ENCODE measurements around the gene NSMCE3. TPM values are rescaled to one million over a fixed set of nuclear protein-coding genes. Genes with fewer than 3 reads are reported as not detected.

The NSMCE3 gene
- polyA plus RNA-seq, 1 donor from 2014 or later = 32.9 TPM

DNA sequence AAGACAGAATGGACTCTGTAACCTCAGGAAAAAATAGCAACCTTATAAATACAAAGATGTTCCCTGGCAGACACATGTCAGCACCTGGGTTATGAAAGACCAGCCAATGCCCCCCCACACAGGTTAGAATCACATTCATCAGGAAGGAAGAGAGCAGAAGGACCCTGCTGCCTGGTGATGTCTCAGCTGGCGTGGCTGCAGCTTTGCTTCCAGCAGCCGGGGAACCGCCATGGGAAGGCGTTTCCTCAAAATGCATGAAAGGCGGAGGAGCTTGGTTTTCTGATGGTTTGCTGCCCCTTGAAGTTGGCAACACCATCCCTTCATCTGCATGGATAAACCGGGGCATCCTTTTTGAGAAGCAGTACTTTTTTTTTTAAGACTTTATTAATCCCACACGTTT, 10.9 kb upstream of the NSMCE3 start:
- Mint-ChIP-seq H3K27me3 (peaks cover 18% of the 10 kb centered on the region), H3K9me3 (peaks cover 2 to 10% (median 8%) of the 10 kb centered on the region in 3 donors), H3K4me1 (no peaks in the 10 kb centered on the region), H3K4me3 (no peak overlapping the region), H3K27ac (no peak overlapping the region), H3K36me3 (peaks cover 2% of the 10 kb centered on the region)

DNA sequence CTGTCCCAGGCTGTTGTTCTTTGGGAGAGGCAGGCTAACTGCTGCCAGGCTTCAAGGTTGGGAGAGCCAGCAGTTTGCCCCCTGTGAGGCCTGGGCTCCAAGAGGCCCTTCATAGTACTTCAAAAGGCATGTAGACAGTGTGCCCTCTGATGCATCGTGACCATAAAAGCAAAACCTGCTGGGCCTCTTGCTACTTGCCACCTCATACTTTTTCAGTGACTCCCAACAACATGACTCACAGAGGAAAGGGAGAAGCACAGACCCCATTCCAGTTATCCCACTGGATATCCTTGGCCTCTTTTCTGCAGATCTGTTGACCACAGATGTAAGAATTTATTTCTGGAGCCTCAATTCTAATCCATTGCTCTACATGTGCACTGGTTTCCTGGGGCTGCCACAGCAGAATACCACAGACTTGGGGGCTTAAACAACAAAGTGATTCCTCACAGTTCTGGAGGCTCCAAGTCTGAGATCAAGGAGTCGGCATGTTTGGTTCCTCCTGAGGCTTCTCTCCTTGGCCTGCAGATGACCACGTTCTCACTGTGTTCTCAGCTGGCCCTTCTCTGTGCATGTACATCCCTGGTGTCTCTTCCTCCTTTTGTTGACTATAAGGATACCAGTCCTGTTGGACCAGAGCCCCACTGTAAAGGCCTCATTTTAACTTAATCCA, 8.9 kb upstream of the NSMCE3 start:
- no peak overlapping the region for H3K27ac Mint-ChIP-seq
- H3K9me3 Mint-ChIP-seq = peaks cover 2 to 10% (median 8%) of the 10 kb centered on the region in 3 donors
- H3K4me3 Mint-ChIP-seq = no peak overlapping the region
- peaks cover 2% of the 10 kb centered on the region for H3K36me3 Mint-ChIP-seq
- no peaks in the 10 kb centered on the region for H3K4me1 Mint-ChIP-seq
- H3K27me3 Mint-ChIP-seq = peaks cover 8% of the 10 kb centered on the region

DNA sequence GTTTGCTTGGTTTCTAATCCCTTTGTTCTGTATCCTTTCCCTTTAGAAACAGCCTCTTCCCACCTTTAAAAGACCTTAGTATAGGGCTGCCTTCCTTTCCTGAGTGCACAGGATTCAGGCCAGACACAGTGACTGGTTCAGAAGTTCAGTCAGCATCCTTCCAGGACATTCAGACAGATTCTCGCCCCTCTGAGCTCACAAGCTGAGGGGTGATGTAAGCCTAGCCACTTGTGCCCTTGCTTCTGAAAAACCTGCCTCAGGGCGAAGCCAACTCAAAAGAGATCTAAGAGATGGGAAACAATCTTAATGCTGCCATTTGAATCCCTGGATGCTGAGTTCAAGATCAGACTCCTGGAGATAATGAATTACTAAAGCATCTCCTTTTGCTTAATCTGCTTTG, 6.7 kb upstream of the NSMCE3 start:
- Mint-ChIP-seq H3K4me1 (peaks cover 0 to 4% (median 2%) of the 10 kb centered on the region in 3 donors), H3K9me3 (peaks cover 0 to 2% (median 0%) of the 10 kb centered on the region in 3 donors), H3K4me3 (no peak overlapping the region)

DNA sequence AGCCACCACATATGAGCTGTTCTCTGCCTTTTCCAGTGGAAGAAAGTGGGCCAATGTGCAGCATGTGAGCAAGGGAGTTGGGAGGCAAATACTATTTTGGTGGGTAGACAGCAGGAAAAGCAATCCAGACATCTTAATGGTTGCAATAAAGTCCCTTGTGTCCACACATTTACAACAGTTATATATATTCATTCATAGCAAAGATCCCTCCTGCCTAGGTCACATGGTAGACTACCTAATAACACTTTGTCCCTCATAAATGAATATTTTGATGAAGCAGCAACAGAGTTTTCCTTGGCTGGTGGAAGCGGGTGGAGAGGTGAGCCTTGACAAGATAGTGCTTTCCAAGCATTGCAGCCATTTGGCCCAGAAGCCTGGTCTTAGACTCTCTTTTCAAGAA, 6.2 kb upstream of the NSMCE3 start:
- Mint-ChIP-seq H3K36me3 (peaks cover 2% of the 10 kb centered on the region), H3K4me1 (peaks cover under 1 to 8% (median 6%) of the 10 kb centered on the region in 3 donors), H3K27ac (peak overlapping the region in 1 of 3 donors; percentile 29), H3K9me3 (no peaks in the 10 kb centered on the region), H3K27me3 (no peaks in the 10 kb centered on the region), H3K4me3 (no peak overlapping the region)

More for the DNA sequence above, 6.7 kb upstream of the NSMCE3 start:
- H3K27me3 Mint-ChIP-seq = no peaks in the 10 kb centered on the region
- peaks cover 2% of the 10 kb centered on the region for H3K36me3 Mint-ChIP-seq
- no peak overlapping the region for H3K27ac Mint-ChIP-seq

DNA sequence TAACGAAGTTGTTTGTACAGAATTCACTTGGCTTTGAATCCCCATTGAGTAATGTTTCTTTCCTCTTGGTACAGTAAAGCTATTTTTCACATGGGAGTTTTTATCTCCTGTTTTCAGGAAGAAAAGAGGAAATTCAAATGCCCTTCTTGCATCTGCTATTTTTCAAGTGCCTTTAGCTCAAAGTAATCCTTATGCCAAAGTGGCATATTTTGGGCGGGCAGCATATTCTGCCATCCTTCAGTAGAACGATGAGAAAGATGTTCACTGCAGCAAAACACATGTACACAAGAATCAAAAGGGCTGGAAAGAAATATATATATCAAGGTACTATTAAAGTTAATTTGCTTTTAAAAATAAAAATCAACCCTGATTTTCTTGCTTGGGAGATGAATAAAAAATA, 5.3 kb upstream of the NSMCE3 start:
- Mint-ChIP-seq H3K9me3 (no peaks in the 10 kb centered on the region), H3K27ac (no peak overlapping the region), H3K4me3 (no peak overlapping the region), H3K27me3 (no peaks in the 10 kb centered on the region), H3K36me3 (peaks cover under 1% of the 10 kb centered on the region), H3K4me1 (peaks cover 10 to 14% (median 12%) of the 10 kb centered on the region in 3 donors)

DNA sequence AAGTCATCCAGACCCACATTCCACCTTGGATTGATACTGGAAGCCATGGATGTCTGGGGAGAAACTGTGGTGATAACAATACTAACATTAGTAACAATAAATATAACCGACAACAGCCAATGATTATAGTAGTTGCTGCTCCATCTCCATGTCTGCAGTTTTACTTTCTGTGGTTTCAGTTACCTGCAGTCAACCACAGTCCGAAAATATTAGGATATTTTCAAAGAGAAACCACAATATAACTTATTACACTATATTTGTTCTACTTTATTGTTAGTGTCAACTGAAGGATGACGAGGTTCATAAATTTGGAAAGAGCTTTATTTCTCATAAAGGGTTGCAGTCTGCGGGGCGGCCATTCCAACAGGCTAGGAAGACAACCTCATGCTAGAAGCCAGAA, 2.6 kb upstream of the NSMCE3 start:
- peak overlapping the region in 1 of 3 donors; percentile 89 for H3K27ac Mint-ChIP-seq

DNA sequence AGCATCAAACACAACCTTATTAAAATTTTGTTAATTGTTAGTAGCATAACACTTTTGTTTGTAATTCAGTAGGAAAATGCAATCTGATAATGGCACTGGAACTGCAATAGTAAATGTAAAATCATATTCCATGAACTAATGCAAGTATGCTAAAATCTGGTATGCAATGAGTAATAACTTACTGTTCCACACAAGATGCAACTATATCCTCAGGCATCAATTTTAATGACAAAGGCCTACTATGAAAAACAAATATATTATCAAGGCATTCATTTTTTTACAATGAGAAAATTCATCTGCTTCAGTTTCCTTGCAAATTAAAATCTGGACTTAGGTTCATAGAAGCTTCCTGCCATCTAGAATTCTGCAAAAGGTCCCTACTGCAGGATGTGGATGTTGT, 1.4 kb upstream of the NSMCE3 start:
- peak overlapping the region in 3 of 4 donors; percentile 89 to 95 (median 93) for H3K4me3 Mint-ChIP-seq
- H3K4me1 Mint-ChIP-seq = peaks cover 28 to 38% (median 35%) of the 10 kb centered on the region in 3 donors
- H3K27me3 Mint-ChIP-seq = no peaks in the 10 kb centered on the region

More for the DNA sequence above, 2.6 kb upstream of the NSMCE3 start:
- H3K9me3 Mint-ChIP-seq = peaks cover 0 to 3% (median 0%) of the 10 kb centered on the region in 3 donors
- H3K4me3 Mint-ChIP-seq = no peak overlapping the region
- H3K36me3 Mint-ChIP-seq = peaks cover 3% of the 10 kb centered on the region
- peaks cover 24 to 30% (median 24%) of the 10 kb centered on the region in 3 donors for H3K4me1 Mint-ChIP-seq
- H3K27me3 Mint-ChIP-seq = no peaks in the 10 kb centered on the region

DNA sequence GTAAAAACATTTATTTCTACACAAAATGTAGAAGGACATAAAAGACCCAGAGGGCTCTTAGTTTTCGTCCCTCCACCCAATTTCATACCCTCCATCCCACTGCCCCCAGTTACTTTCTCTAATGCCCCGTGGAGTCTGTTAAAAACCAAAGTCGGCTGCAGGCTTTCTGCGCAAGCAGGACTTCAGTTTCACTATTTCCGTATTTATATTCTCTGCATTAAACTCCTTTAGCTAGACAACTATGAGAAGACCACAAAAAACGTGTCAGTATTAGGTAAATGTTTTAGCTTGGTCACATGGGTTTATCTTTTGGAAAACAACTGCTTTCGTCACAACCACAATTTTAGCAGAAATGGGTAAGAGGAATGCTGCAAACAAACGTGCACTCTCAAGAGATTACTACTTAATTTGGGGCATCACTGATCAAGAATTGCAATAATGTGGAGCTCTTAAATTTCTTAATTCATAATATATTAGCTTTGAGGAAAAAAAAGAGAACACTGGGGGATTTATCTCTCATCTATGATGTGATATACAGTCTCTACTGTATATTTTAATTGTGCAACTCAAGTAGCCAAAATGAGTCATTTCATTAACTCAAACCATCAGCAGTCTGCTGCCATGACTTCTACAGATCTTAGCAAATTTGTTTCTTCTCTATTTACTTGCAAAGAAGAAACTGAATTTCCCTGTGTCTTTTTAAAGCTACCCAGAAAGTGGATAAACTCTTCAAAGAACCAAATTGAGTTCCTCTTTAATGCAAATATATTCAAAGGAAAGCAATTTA, 740 bp upstream of the NSMCE3 start:
- Mint-ChIP-seq H3K27ac (peak overlapping the region; percentile 89 to 100 (median 92)), H3K4me3 (peak overlapping the region; percentile 89 to 96 (median 94)), H3K4me1 (peaks cover 32 to 42% (median 41%) of the 10 kb centered on the region in 3 donors), H3K9me3 (peaks cover 0 to 4% (median 0%) of the 10 kb centered on the region in 3 donors), H3K27me3 (no peaks in the 10 kb centered on the region), H3K36me3 (peaks cover 11% of the 10 kb centered on the region)

More for the DNA sequence above, 1.4 kb upstream of the NSMCE3 start:
- H3K9me3 Mint-ChIP-seq = peaks cover 0 to 4% (median 0%) of the 10 kb centered on the region in 3 donors
- peaks cover 10% of the 10 kb centered on the region for H3K36me3 Mint-ChIP-seq
- peak overlapping the region; percentile 89 to 100 (median 92) for H3K27ac Mint-ChIP-seq

DNA sequence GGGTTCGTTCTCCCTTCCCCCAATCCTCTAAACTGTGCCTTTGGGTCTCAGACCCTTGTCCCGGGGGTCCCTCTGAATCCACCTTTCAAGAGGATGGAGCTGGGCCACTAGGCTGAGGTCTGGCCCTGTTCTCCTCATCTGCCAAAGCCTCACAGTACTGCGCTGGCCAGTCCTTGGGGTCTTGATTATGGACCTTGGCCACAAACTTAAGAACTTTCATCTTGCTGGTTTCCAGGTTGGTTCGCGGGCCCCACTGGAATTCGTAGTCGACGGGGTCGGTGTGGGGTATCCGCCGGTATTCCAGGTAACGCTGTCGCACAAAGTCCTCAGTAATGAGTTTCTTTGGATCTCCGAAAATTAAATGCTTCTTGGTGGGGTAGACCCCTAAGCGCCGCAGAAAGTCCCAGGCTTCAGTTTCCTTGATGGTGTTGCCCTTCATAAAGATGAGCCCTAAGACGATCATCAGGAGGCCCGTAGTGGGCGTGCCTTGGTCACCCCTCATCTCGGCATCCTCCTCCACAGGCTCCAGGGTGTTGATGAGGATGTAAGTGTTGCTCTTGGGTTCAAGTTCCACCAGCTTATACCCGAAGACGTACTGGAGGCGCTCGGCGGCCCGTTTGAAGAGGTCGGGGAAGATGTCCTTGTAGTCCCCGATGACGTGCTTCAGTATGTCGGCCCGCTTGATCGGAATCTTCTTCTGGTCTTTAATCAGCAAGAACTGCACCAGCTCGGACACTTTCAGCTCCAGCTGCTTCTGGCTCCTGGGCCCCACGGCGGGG, 727 bp downstream of the NSMCE3 start:
- Mint-ChIP-seq H3K27me3 (no peaks in the 10 kb centered on the region), H3K4me1 (peaks cover 32 to 47% (median 42%) of the 10 kb centered on the region in 3 donors), H3K36me3 (peaks cover 11% of the 10 kb centered on the region), H3K9me3 (peaks cover 0 to 4% (median 0%) of the 10 kb centered on the region in 3 donors), H3K27ac (peak overlapping the region; percentile 89 to 95 (median 92)), H3K4me3 (peak overlapping the region; percentile 89 to 100 (median 98))

DNA sequence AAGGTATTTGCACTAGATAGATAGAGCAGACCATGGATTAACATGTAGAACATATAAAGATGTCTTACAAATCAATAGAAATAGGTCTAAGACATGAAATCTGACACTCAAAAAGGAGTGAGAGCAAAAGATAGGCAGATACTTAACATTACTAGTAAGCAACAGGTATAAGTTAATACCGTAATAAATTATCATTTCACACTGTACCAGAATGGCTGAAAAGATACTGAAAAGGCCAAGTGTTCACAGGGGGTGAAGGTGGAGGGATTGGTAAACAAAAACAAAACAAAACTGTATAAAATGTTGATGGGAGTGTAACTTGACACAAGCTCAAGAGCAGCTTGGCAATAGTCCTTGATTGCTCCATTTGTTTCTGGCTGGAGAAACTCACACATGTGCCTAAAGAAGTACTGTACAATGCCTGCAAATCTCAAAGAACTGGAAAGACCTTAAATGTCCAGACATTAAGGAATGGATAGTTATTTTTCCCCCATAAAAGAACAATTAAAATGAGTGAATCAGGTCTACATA, 3.5 kb downstream of the NSMCE3 start:
- no peaks in the 10 kb centered on the region for H3K27me3 Mint-ChIP-seq
- peaks cover 0 to 4% (median 0%) of the 10 kb centered on the region in 3 donors for H3K9me3 Mint-ChIP-seq
- H3K27ac Mint-ChIP-seq = peak overlapping the region in 2 of 3 donors; percentile 7 to 38
- H3K4me1 Mint-ChIP-seq = peaks cover 27 to 47% (median 36%) of the 10 kb centered on the region in 3 donors
- H3K4me3 Mint-ChIP-seq = peak overlapping the region in 3 of 4 donors; percentile 39 to 79 (median 79)
- peaks cover 13% of the 10 kb centered on the region for H3K36me3 Mint-ChIP-seq

DNA sequence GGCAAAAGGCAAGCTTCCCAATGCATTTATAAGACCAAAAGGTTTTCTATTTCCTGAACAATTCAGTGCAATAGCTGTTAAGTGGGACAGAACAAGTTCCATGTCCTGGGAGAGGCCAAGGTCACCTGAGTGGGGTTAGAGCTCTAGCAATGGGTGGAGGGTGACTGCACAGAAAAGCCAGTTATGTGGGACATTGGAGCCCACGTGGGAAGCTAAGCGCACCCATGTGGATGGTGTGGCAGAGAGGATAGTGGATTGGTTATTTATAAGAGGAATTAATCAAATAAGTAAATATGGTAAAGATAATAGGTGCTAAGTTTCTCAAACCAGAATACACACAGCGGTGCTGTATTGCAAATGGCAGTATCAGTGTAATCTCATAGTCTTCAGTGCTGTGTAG, 6.3 kb downstream of the NSMCE3 start:
- Mint-ChIP-seq H3K9me3 (peaks cover 0 to 4% (median 0%) of the 10 kb centered on the region in 3 donors), H3K27ac (no peak overlapping the region), H3K4me1 (peaks cover 11 to 27% (median 19%) of the 10 kb centered on the region in 3 donors), H3K4me3 (no peak overlapping the region), H3K27me3 (no peaks in the 10 kb centered on the region), H3K36me3 (peaks cover 12% of the 10 kb centered on the region)

DNA sequence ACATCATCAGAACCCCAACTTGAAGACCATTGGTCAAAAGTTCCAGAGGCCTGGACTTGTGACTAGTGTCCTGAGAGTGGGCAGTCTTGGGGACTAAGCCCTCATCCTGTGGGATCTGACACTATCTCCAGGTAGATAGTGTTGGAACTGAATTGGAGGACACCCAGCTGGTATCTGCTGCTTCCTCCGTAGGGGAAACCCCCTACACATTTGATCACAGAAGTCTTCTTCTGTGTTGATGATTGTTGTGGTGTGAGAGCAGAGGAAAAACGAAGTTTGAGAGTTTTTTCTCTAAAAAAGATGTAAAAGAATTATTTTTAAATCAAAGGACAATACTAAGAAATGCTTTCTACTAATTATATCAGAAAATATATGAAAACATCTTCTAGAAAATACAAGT, 6.9 kb downstream of the NSMCE3 start:
- H3K4me1 Mint-ChIP-seq = peaks cover 11 to 27% (median 15%) of the 10 kb centered on the region in 3 donors
- H3K9me3 Mint-ChIP-seq = peaks cover 0 to 4% (median 0%) of the 10 kb centered on the region in 3 donors
- no peak overlapping the region for H3K4me3 Mint-ChIP-seq
- peak overlapping the region in 1 of 3 donors; percentile 14 for H3K27ac Mint-ChIP-seq
- H3K36me3 Mint-ChIP-seq = peaks cover 12% of the 10 kb centered on the region
- H3K27me3 Mint-ChIP-seq = no peaks in the 10 kb centered on the region

DNA sequence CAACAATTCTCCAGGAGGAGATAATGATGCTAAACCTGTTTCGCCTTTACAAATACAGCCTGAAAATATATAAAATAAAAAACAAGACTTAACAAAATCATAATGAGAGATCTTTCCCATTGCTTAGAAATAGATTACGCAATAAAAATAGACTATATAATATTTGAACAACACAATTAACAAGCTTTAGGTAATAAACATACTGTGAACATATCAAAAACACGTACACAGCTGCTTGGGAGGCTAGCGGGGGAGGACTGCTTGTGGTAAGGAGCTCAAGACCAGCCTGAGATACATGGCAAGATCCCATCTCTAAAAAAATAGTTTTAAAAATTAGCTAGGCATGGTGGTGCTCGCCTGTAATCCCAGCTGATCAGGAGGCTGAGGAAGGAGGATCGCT, 8.7 kb downstream of the NSMCE3 start:
- no peaks in the 10 kb centered on the region for H3K9me3 Mint-ChIP-seq
- H3K4me3 Mint-ChIP-seq = no peak overlapping the region
- peaks cover 4% of the 10 kb centered on the region for H3K36me3 Mint-ChIP-seq
- peaks cover 2 to 11% (median 3%) of the 10 kb centered on the region in 3 donors for H3K4me1 Mint-ChIP-seq
- no peaks in the 10 kb centered on the region for H3K27me3 Mint-ChIP-seq
- H3K27ac Mint-ChIP-seq = no peak overlapping the region

DNA sequence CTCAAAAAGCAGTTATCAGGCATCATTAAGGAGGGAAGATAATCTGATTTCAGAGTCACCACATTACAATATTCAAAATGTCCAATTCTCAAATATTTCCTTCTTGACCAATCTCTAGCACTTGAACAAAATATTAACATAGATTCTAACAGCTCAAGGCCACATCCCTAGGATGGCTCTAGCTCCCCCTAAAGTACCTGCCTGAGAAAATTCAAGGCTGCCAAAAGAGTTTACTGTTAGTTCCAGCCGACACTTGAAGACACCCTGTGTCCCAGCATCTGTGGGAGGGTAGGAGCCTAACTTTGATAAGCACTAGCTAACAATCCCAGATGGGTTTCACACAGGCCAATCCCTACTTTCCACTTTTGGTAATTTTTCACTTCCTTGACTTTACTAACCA, 10.4 kb downstream of the NSMCE3 start:
- Mint-ChIP-seq H3K27ac (no peak overlapping the region), H3K4me1 (peaks cover 0 to under 1% (median 0%) of the 10 kb centered on the region in 3 donors), H3K36me3 (peaks cover 4% of the 10 kb centered on the region), H3K4me3 (no peak overlapping the region), H3K9me3 (no peaks in the 10 kb centered on the region), H3K27me3 (no peaks in the 10 kb centered on the region)

All from IgD-negative memory B cell (primary cell).